Neural progenitor cell (in vitro differentiated cells): ENCODE measurements around the gene GRIK3.
"Not testable (repeated sequence)": the region's sequence is repeated elsewhere in the genome, so short reads cannot be mapped to it uniquely, and the experiment has no call there.

ENCODE experiments used
- EZH2 ChIP-seq: fragments of 200-600 bp; sonication (generic); IDR thresholded peaks from 2 replicates; pipeline ENCODE4 v1.6.1; 2017; ENCODE audit warnings: antibody characterized with exemption, mild to moderate bottlenecking, moderate library complexity
- EZH2phosphoT487 ChIP-seq: fragments of 200-600 bp; sonication (generic); IDR thresholded peaks from 2 replicates; pipeline ENCODE4 v1.6.1; 2017; ENCODE audit warnings: antibody characterized with exemption
- TF ChIP-seq, protein P1 (sequence below): fragments of 200-600 bp; sonication (generic); IDR thresholded peaks from 2 replicates; pipeline ENCODE4 v1.5.1; 2017; ENCODE audit warnings: antibody characterized with exemption, mild to moderate bottlenecking

DNA sequence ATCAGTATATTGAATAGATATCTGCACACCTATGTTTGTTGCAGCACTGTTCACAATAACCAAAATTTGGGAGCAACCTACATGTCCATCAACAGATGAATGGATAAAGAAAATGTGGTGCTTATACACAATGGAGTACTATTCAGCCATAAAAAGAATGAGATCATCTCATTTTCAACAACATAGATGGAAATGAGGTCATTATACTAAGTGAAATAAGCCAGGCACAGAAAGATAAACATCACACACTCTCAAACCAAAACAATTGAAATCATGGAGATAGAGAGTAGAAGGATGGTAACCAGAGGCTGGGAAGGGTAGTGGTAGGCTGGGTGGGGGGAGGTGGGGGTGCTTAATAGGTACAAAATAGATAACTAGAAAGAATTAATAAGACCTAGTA is 136.5 kb downstream of the GRIK3 start:
- TF ChIP-seq, protein P1, sequence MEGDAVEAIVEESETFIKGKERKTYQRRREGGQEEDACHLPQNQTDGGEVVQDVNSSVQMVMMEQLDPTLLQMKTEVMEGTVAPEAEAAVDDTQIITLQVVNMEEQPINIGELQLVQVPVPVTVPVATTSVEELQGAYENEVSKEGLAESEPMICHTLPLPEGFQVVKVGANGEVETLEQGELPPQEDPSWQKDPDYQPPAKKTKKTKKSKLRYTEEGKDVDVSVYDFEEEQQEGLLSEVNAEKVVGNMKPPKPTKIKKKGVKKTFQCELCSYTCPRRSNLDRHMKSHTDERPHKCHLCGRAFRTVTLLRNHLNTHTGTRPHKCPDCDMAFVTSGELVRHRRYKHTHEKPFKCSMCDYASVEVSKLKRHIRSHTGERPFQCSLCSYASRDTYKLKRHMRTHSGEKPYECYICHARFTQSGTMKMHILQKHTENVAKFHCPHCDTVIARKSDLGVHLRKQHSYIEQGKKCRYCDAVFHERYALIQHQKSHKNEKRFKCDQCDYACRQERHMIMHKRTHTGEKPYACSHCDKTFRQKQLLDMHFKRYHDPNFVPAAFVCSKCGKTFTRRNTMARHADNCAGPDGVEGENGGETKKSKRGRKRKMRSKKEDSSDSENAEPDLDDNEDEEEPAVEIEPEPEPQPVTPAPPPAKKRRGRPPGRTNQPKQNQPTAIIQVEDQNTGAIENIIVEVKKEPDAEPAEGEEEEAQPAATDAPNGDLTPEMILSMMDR = not testable (repeated sequence)
- not testable (repeated sequence) for TF ChIP-seq EZH2, EZH2phosphoT487
